B cell (primary cell): ENCODE data around the gene AHDC1.

Experiments used
- EZH2 ChIP-seq: IDR thresholded peaks from 2 replicates; pipeline ENCODE4 v1.6.1; 2012; ENCODE audit warnings: borderline replicate concordance, low read depth, mild to moderate bottlenecking, moderate library complexity, low read length; ENCODE audit not compliant: insufficient read depth, poor library complexity, severe bottlenecking
- TF ChIP-seq, protein P1 (sequence below): fragments of 200-600 bp; IDR thresholded peaks from one replicate; pipeline ENCODE4 v1.8.0; 2022; ENCODE audit warnings: antibody characterized with exemption, mild to moderate bottlenecking

DNA sequence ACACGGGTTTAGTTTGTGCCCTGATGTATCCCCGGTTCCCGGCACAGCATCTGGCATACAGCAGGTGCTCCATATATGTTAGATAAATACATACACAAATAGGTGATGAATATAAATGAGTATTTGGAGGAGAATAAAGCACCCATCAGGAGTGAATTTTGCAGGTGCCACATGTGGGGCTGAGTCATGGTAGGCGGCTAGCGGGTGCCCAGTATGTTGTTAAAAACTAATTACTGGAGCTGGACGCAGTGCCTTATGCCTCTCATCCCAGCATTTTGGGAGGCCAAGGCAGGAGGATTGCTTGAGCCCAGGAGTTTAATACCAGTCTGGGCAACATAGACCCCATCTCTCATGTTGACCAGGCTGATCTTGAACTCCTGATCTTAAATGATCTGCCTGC is 97.2 kb downstream of the AHDC1 start:
- TF ChIP-seq, protein P1, sequence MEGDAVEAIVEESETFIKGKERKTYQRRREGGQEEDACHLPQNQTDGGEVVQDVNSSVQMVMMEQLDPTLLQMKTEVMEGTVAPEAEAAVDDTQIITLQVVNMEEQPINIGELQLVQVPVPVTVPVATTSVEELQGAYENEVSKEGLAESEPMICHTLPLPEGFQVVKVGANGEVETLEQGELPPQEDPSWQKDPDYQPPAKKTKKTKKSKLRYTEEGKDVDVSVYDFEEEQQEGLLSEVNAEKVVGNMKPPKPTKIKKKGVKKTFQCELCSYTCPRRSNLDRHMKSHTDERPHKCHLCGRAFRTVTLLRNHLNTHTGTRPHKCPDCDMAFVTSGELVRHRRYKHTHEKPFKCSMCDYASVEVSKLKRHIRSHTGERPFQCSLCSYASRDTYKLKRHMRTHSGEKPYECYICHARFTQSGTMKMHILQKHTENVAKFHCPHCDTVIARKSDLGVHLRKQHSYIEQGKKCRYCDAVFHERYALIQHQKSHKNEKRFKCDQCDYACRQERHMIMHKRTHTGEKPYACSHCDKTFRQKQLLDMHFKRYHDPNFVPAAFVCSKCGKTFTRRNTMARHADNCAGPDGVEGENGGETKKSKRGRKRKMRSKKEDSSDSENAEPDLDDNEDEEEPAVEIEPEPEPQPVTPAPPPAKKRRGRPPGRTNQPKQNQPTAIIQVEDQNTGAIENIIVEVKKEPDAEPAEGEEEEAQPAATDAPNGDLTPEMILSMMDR = no peak
- no peak for TF ChIP-seq EZH2
